Left lung (tissue), 10 donors: ENCODE measurements around the gene UQCRQ. TPM values are rescaled to one million over a fixed set of nuclear protein-coding genes. Genes with fewer than 3 reads are reported as not detected.

ENCODE experiments used
- ATAC-seq: fragments of 200-7000 bp; cut with Tn5 transposase; one replicate; pipeline ENCODE4 v1.9.1; 2020; ENCODE audit warnings: moderate library complexity
- DNase-seq, 4 donors: peaks; one replicate each; pipeline ENCODE4 v3.0.0-alpha.2; 2013 to 2020
- H3K27ac ChIP-seq, 2 donors: fragments of 200-600 bp; sonication (generic) in 1 of 2; one replicate each; pipeline versions ENCODE4 v1.5.0 to v1.8.0; 2020 to 2021
- H3K27me3 ChIP-seq, 2 donors: fragments of 200-600 bp; sonication (generic) in 1 of 2; one replicate each; pipeline versions ENCODE4 v1.5.0 to v1.8.0; 2020 to 2021
- H3K36me3 ChIP-seq, 2 donors: fragments of 200-600 bp; sonication (generic) in 1 of 2; one replicate each; pipeline versions ENCODE4 v1.5.0 to v1.8.0; 2020 to 2021
- H3K4me1 ChIP-seq, 2 donors: fragments of 200-600 bp; one replicate each; pipeline ENCODE4 v1.8.0; 2021
- H3K4me3 ChIP-seq, 2 donors: fragments of 200-600 bp; sonication (generic) in 1 of 2; one replicate each; pipeline versions ENCODE4 v1.5.0 to v1.8.0; 2020 to 2021; ENCODE audit warnings: mild to moderate bottlenecking in 1 of 2
- H3K9me3 ChIP-seq, 2 donors: fragments of 200-600 bp; sonication (generic) in 1 of 2; one replicate each; pipeline versions ENCODE4 v1.5.0 to v1.8.0; 2020 to 2021
- intact Hi-C, 2 donors: fragments of 100-400 bp; cut with DNase I; formaldehyde crosslinking; loops; one replicate each; pipeline versions ENCODE4 v1.11.2 to v1.14.2; 2022
- polyA plus RNA-seq, 6 donors: library from polyadenylated mRNA; unstranded; fragments of 120-200 nt; gene quantifications; one replicate each; pipeline ENCODE4 v1.2.1, GENCODE V29; 2013; ENCODE audit not compliant: insufficient read length in 6 of 6
- total RNA-seq, 2 donors: library from RNA; stranded (reverse); fragmentation: NEBNext Ultra II Directional; extraction: Animal tissue kit (Norgen Biotek cat#: 25700); gene quantifications; one replicate each; pipeline ENCODE4 v1.2.1, GENCODE V29; 2021
- TF ChIP-seq, protein P1 (sequence below), 2 donors: fragments of 200-600 bp; sonication (generic) in 1 of 2; IDR thresholded peaks; one replicate each; pipeline versions ENCODE4 v1.5.0 to v1.8.0; 2021; ENCODE audit warnings: antibody characterized with exemption in 2 of 2
- donor health status: DM: no; HTN: yes; CAD: no.
- donor health status: DM: no; HTN: no; CAD: no.

Gene UQCRQ
- total and polyA plus RNA-seq, 8 donors: 130 to 507 (median 168) TPM

GRCh38 chr5:132848270-132848669 lies 18.2 kb upstream of the UQCRQ start:
- Histone ChIP-seq H3K27ac (no peak overlapping the region), H3K9me3 (no peaks in the 10 kb centered on the region), H3K27me3 (no peaks in the 10 kb centered on the region), H3K4me1 (no peaks in the 10 kb centered on the region), H3K4me3 (no peak overlapping the region), H3K36me3 (no peaks in the 10 kb centered on the region)
- TF ChIP-seq, protein P1, sequence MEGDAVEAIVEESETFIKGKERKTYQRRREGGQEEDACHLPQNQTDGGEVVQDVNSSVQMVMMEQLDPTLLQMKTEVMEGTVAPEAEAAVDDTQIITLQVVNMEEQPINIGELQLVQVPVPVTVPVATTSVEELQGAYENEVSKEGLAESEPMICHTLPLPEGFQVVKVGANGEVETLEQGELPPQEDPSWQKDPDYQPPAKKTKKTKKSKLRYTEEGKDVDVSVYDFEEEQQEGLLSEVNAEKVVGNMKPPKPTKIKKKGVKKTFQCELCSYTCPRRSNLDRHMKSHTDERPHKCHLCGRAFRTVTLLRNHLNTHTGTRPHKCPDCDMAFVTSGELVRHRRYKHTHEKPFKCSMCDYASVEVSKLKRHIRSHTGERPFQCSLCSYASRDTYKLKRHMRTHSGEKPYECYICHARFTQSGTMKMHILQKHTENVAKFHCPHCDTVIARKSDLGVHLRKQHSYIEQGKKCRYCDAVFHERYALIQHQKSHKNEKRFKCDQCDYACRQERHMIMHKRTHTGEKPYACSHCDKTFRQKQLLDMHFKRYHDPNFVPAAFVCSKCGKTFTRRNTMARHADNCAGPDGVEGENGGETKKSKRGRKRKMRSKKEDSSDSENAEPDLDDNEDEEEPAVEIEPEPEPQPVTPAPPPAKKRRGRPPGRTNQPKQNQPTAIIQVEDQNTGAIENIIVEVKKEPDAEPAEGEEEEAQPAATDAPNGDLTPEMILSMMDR (IDR thresholded peaks at IDR 0.05): no peak
- intact Hi-C loops: no loop called here
- ATAC-seq (no peak), DNase-seq (no peak)

- intact Hi-C loops: no loop called here
- Histone ChIP-seq H3K9me3 (no peaks in the 10 kb centered on the region), H3K4me3 (no peak overlapping the region), H3K27me3 (no peaks in the 10 kb centered on the region), H3K27ac (no peak overlapping the region), H3K4me1 (peaks cover 0 to 4% of the 10 kb centered on the region in 2 donors), H3K36me3 (no peaks in the 10 kb centered on the region)
- TF ChIP-seq, protein P1 (IDR thresholded peaks at IDR 0.05): no peak
- DNase-seq (no peak), ATAC-seq (no peak)
Measured at GRCh38 chr5:132849347-132849746, 17.1 kb upstream of the UQCRQ start.

DNA sequence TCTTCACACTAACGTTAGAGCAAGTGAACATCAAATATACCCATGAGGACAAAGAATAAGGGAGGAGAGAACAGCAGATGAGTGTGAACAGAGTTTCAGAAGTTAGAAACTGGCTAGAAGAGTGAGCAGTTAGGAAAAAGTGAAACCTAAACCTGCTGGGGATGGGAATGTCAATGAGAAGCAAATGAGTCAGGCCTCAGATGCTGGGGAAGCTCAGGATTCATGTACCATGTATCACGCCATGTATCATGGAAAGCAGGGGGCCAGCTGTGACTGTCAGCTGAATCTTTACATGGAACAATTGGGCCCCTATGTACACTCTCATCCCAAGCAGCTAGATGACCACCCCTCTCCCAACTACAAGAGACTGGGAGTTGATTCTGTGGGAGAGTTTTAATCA lies 16.4 kb upstream of the UQCRQ start:
- no peak for ATAC-seq
- intact Hi-C loops: no loop called here
- no peaks in the 10 kb centered on the region for H3K9me3 ChIP-seq
- no peak overlapping the region for H3K27ac ChIP-seq
- H3K36me3 ChIP-seq: no peaks in the 10 kb centered on the region
- no peak overlapping the region for H3K4me3 ChIP-seq
- no peaks in the 10 kb centered on the region for H3K27me3 ChIP-seq
- H3K4me1 ChIP-seq: peaks cover 0 to 4% of the 10 kb centered on the region in 2 donors
- DNase-seq: no peak
- TF ChIP-seq, protein P1 (IDR thresholded peaks at IDR 0.05): no peak

- ATAC-seq: no peak
- Histone ChIP-seq H3K36me3 (no peaks in the 10 kb centered on the region), H3K27me3 (no peaks in the 10 kb centered on the region), H3K4me3 (no peak overlapping the region), H3K9me3 (no peaks in the 10 kb centered on the region), H3K27ac (no peak overlapping the region), H3K4me1 (peaks cover 0 to 4% of the 10 kb centered on the region in 2 donors)
- intact Hi-C loops: no loop called here
- TF ChIP-seq, protein P1 (IDR thresholded peaks at IDR 0.05): no peak
- no peak for DNase-seq
Measured at GRCh38 chr5:132853323-132853722, 13.1 kb upstream of the UQCRQ start.

- Histone ChIP-seq H3K36me3 (no peaks in the 10 kb centered on the region), H3K4me1 (peaks cover 0 to 4% of the 10 kb centered on the region in 2 donors), H3K27me3 (no peaks in the 10 kb centered on the region), H3K27ac (no peak overlapping the region), H3K9me3 (no peaks in the 10 kb centered on the region), H3K4me3 (no peak overlapping the region)
- DNase-seq: no peak
- TF ChIP-seq, protein P1 (IDR thresholded peaks at IDR 0.05): no peak
- intact Hi-C loops: no loop called here
- ATAC-seq: no peak
Measured at GRCh38 chr5:132853790-132854189, 12.7 kb upstream of the UQCRQ start.
